CD4-positive, alpha-beta memory T cell (primary cell): ENCODE data around the gene POU6F1. TPM values are rescaled to one million over a fixed set of nuclear protein-coding genes. Genes with fewer than 3 reads are reported as not detected.

Experiments used
- CTCF ChIA-PET: fragments of 350-600 bp; sonication (Branson Sonifier 250); formaldehyde crosslinking; loops from one replicate; lab custom pipeline; 2021; ENCODE audit warnings: inconsistent platforms; ENCODE audit not compliant: partially characterized antibody; lab: Charles Lee
- POLR2A ChIA-PET: fragments of 350-600 bp; sonication (Branson Sonifier 250); formaldehyde crosslinking; loops from one replicate; lab custom pipeline; 2021; ENCODE audit not compliant: partially characterized antibody; lab: Charles Lee
- DNase-seq, 5 donors: peaks; one replicate each; pipeline versions ENCODE4 v3.0.0 to v3.0.0-alpha.2; 2020 to 2022; ENCODE audit warnings: mixed read lengths in 1 of 5
- H3K27ac ChIP-seq: one replicate; pipeline ENCODE4 v1.7.0; 2013; ENCODE audit warnings: low read depth, low read length
- H3K27me3 ChIP-seq: 2 replicates; pipeline ENCODE4 v1.7.0; 2013; ENCODE audit warnings: mild to moderate bottlenecking, low read length, moderate library complexity; ENCODE audit not compliant: insufficient read depth
- H3K36me3 ChIP-seq: 2 replicates; pipeline ENCODE4 v1.7.0; 2013; ENCODE audit warnings: mild to moderate bottlenecking, low read length, moderate library complexity; ENCODE audit not compliant: insufficient read depth
- H3K4me1 ChIP-seq: 2 replicates; pipeline ENCODE4 v1.7.0; 2013; ENCODE audit warnings: mild to moderate bottlenecking, low read length, moderate library complexity; ENCODE audit not compliant: insufficient read depth
- H3K4me3 ChIP-seq, 2 donors: one replicate each; pipeline ENCODE4 v1.7.0; 2013; ENCODE audit warnings: low read length in 2 of 2, mild to moderate bottlenecking in 1 of 2
- H3K9me3 ChIP-seq, 2 donors: one replicate each; pipeline ENCODE4 v1.7.0; 2013; ENCODE audit warnings: low read length in 2 of 2, control low read depth in 1 of 2; ENCODE audit not compliant: control insufficient read depth in 1 of 2
- H3K27ac Mint-ChIP-seq, 7 donors: one replicate each; pipeline ENCODE4 v1.8.0; 2020 to 2021; ENCODE audit warnings: mixed read lengths in 7 of 7, mild to moderate bottlenecking in 6 of 7, inconsistent platforms in 3 of 7, moderate library complexity in 3 of 7
- H3K27me3 Mint-ChIP-seq, 2 donors: one replicate each; pipeline ENCODE4 v1.8.0; 2020 to 2021; ENCODE audit warnings: mixed read lengths in 2 of 2
- H3K36me3 Mint-ChIP-seq, 2 donors: one replicate each; pipeline ENCODE4 v1.8.0; 2020 to 2021; ENCODE audit warnings: mixed read lengths in 2 of 2, inconsistent platforms in 1 of 2, mild to moderate bottlenecking in 1 of 2
- H3K4me1 Mint-ChIP-seq, 4 donors: one replicate each; pipeline ENCODE4 v1.8.0; 2020 to 2021; ENCODE audit warnings: mixed read lengths in 4 of 4, mild to moderate bottlenecking in 1 of 4
- H3K4me3 Mint-ChIP-seq, 8 donors: one replicate each; pipeline ENCODE4 v1.8.0; 2020 to 2021; ENCODE audit warnings: mixed read lengths in 8 of 8, mild to moderate bottlenecking in 7 of 8, moderate library complexity in 6 of 8, inconsistent platforms in 3 of 8
- H3K9me3 Mint-ChIP-seq, 8 donors: one replicate each; pipeline ENCODE4 v1.8.0; 2020 to 2021; ENCODE audit warnings: mixed read lengths in 8 of 8, mild to moderate bottlenecking in 5 of 8, inconsistent platforms in 3 of 8, moderate library complexity in 1 of 8
- intact Hi-C: fragments of 100-400 bp; cut with micrococcal nuclease; formaldehyde crosslinking; loops from one replicate; pipeline ENCODE4 v1.15.1; 2023
- polyA plus RNA-seq, 2 donors: library from polyadenylated mRNA; unstranded; fragments of 300-500 nt; fragmentation: Illumina TruSeq; gene quantifications; one replicate each; pipeline ENCODE4 v1.2.3, GENCODE V29; 2021
- total RNA-seq, 2 experiments: library from RNA; stranded (reverse); gene quantifications; one replicate each; pipeline ENCODE4 v1.2.3, GENCODE V29; 2021

Gene POU6F1
- total and polyA plus RNA-seq, 4 experiments from 2014 or later = 1.4 to 79.8 (median 40.2) TPM

- intact Hi-C loops = no loop called here
- no peak for DNase-seq
- CTCF ChIA-PET = no interaction called here
- Histone ChIP-seq H3K9me3 (no peaks in the 10 kb centered on the region), H3K27me3 (no peaks in the 10 kb centered on the region), H3K36me3 (peaks cover 20% of the 10 kb centered on the region), H3K27ac (no peak overlapping the region), H3K4me3 (no peak overlapping the region), H3K4me1 (no peaks in the 10 kb centered on the region)
- H3K4me1 Mint-ChIP-seq = no peaks in the 10 kb centered on the region
- H3K27ac Mint-ChIP-seq = no peak overlapping the region
- H3K27me3 Mint-ChIP-seq = no peaks in the 10 kb centered on the region
- no peak overlapping the region for H3K4me3 Mint-ChIP-seq
- POLR2A ChIA-PET = no interaction called here
- no peaks in the 10 kb centered on the region for H3K9me3 Mint-ChIP-seq
- peaks cover 27 to 30% of the 10 kb centered on the region in 2 donors for H3K36me3 Mint-ChIP-seq
Measured at GRCh38 chr12:51191516-51192283, 26.2 kb downstream of the POU6F1 start.

- POLR2A ChIA-PET = interaction anchor here (0.8 kb wide), 1 partner anchor 28 kb away, joined by 4 read pairs; the partner anchor contains the start of gene POU6F1
Measured at GRCh38 chr12:51190820-51191219, 27.0 kb downstream of the POU6F1 start.

GRCh38 chr12:51189790-51190355 is 28.0 kb downstream of the POU6F1 start:
- no peaks in the 10 kb centered on the region for H3K4me1 Mint-ChIP-seq
- H3K27me3 Mint-ChIP-seq = no peaks in the 10 kb centered on the region
- no peak overlapping the region for H3K27ac Mint-ChIP-seq
- no peaks in the 10 kb centered on the region for H3K9me3 Mint-ChIP-seq
- ChIA-PET POLR2A (interaction anchor here (0.8 kb wide), 1 partner anchor 28 kb away, joined by 4 read pairs; the partner anchor contains the start of gene POU6F1), CTCF (interaction anchor here (1.2 to 1.5 kb wide), 2 partner anchors 29 to 151 kb away, joined by 3 read pairs; no protein-coding TSS in a partner anchor)
- no peaks in the 10 kb centered on the region for H3K4me1 ChIP-seq
- H3K4me3 ChIP-seq = no peak overlapping the region
- no peaks in the 10 kb centered on the region for H3K27me3 ChIP-seq
- no peaks in the 10 kb centered on the region for H3K9me3 ChIP-seq
- H3K36me3 Mint-ChIP-seq = peaks cover 22 to 27% of the 10 kb centered on the region in 2 donors
- no peak for DNase-seq
- H3K27ac ChIP-seq = no peak overlapping the region
- no peak overlapping the region for H3K4me3 Mint-ChIP-seq
- H3K36me3 ChIP-seq = peaks cover 20% of the 10 kb centered on the region
- intact Hi-C loops = no loop called here

More at GRCh38 chr12:51190820-51191219, 27.0 kb downstream of the POU6F1 start:
- intact Hi-C loops = no loop called here
- Mint-ChIP-seq H3K27me3 (no peaks in the 10 kb centered on the region), H3K4me1 (no peaks in the 10 kb centered on the region), H3K36me3 (peaks cover 26 to 27% of the 10 kb centered on the region in 2 donors), H3K27ac (no peak overlapping the region), H3K9me3 (no peaks in the 10 kb centered on the region), H3K4me3 (no peak overlapping the region)
- Histone ChIP-seq H3K4me1 (no peaks in the 10 kb centered on the region), H3K9me3 (no peaks in the 10 kb centered on the region), H3K36me3 (peaks cover 20% of the 10 kb centered on the region), H3K4me3 (no peak overlapping the region), H3K27me3 (no peaks in the 10 kb centered on the region), H3K27ac (no peak overlapping the region)
- no peak for DNase-seq
- CTCF ChIA-PET = interaction anchor here (1.5 kb wide), 1 partner anchor 150 kb away, joined by 3 read pairs; no protein-coding TSS in a partner anchor

GRCh38 chr12:51188359-51189051 is 29.4 kb downstream of the POU6F1 start:
- ChIA-PET CTCF (interaction anchor here (1.2 kb wide), 1 partner anchor 30 kb away, joined by 3 read pairs; no protein-coding TSS in a partner anchor), POLR2A (no interaction called here)
- H3K27ac Mint-ChIP-seq = peak overlapping the region in 3 of 7 donors; percentile 22 to 85 (median 51)
- H3K4me3 Mint-ChIP-seq = no peak overlapping the region
- no peak for DNase-seq
- H3K36me3 ChIP-seq = peaks cover 20% of the 10 kb centered on the region
- no peaks in the 10 kb centered on the region for H3K27me3 ChIP-seq
- no peak overlapping the region for H3K27ac ChIP-seq
- H3K4me1 Mint-ChIP-seq = no peaks in the 10 kb centered on the region
- no peaks in the 10 kb centered on the region for H3K27me3 Mint-ChIP-seq
- peaks cover 22 to 27% of the 10 kb centered on the region in 2 donors for H3K36me3 Mint-ChIP-seq
- no peaks in the 10 kb centered on the region for H3K9me3 ChIP-seq
- H3K9me3 Mint-ChIP-seq = no peaks in the 10 kb centered on the region
- no peak overlapping the region for H3K4me3 ChIP-seq
- no peaks in the 10 kb centered on the region for H3K4me1 ChIP-seq
- intact Hi-C loops = no loop called here

GRCh38 chr12:51187370-51187987 is 30.4 kb downstream of the POU6F1 start:
- DNase-seq = no peak
- H3K27me3 Mint-ChIP-seq = no peaks in the 10 kb centered on the region
- H3K27ac Mint-ChIP-seq = peak overlapping the region in 2 of 7 donors; percentile 11 to 64
- H3K9me3 ChIP-seq = no peaks in the 10 kb centered on the region
- H3K36me3 ChIP-seq = peaks cover 20% of the 10 kb centered on the region
- no peaks in the 10 kb centered on the region for H3K9me3 Mint-ChIP-seq
- POLR2A ChIA-PET = interaction anchor here (1.0 kb wide), 1 partner anchor 31 kb away, joined by 4 read pairs; the partner anchor contains the start of gene POU6F1
- H3K4me3 Mint-ChIP-seq = no peak overlapping the region
- CTCF ChIA-PET = no interaction called here
- no peaks in the 10 kb centered on the region for H3K4me1 Mint-ChIP-seq
- no peak overlapping the region for H3K27ac ChIP-seq
- H3K4me1 ChIP-seq = no peaks in the 10 kb centered on the region
- H3K27me3 ChIP-seq = no peaks in the 10 kb centered on the region
- H3K4me3 ChIP-seq = no peak overlapping the region
- H3K36me3 Mint-ChIP-seq = peaks cover 22 to 23% of the 10 kb centered on the region in 2 donors
- intact Hi-C loops = no loop called here

- Mint-ChIP-seq H3K27me3 (no peaks in the 10 kb centered on the region), H3K36me3 (peaks cover 14 to 16% of the 10 kb centered on the region in 2 donors), H3K27ac (peak overlapping the region in 1 of 7 donors; percentile 30), H3K9me3 (no peaks in the 10 kb centered on the region), H3K4me1 (no peaks in the 10 kb centered on the region), H3K4me3 (no peak overlapping the region)
- no peak for DNase-seq
- CTCF ChIA-PET = no interaction called here
- no peaks in the 10 kb centered on the region for H3K9me3 ChIP-seq
- H3K4me1 ChIP-seq = no peaks in the 10 kb centered on the region
- H3K4me3 ChIP-seq = no peak overlapping the region
- H3K27me3 ChIP-seq = no peaks in the 10 kb centered on the region
- intact Hi-C loops = no loop called here
- H3K27ac ChIP-seq = no peak overlapping the region
- POLR2A ChIA-PET = interaction anchor here (1.0 to 1.1 kb wide), 2 partner anchors 31 to 1075 kb away, joined by 3 to 4 read pairs; partner anchors contain the start of genes COX14 and POU6F1
- peaks cover 16% of the 10 kb centered on the region for H3K36me3 ChIP-seq
Measured at GRCh38 chr12:51186465-51187085, 31.3 kb downstream of the POU6F1 start.
